HEK293 (cell line): ENCODE results near the gene HES3.

Source experiments
- CTCF ChIA-PET: fragments of 350-600 bp; formaldehyde crosslinking; extraction: SDS; loops from one replicate; lab custom pipeline; 2021; ENCODE audit warnings: antibody characterized with exemption; lab: Yijun Ruan, JAX
- POLR2A ChIA-PET: fragments of 300-600 bp; formaldehyde crosslinking; extraction: SDS; loops from one replicate; lab custom pipeline; 2020; ENCODE audit warnings: antibody characterized with exemption, inconsistent platforms; lab: Yijun Ruan, JAX
- H3K27ac ChIP-seq: fragments of 200-500 bp; sonication (Bioruptor generic); 2 replicates; pipeline ENCODE4 v1.5.1; 2014; ENCODE audit warnings: low read depth, low read length, control low read depth, inconsistent platforms; ENCODE audit errors: extremely low read depth
- H3K36me3 ChIP-seq, 2 experiments: fragments of 200-500 bp in 1 of 2; sonication (Bioruptor generic) in 1 of 2; 1 replicate in 1 of 2; 2 replicates in 1 of 2; pipeline ENCODE4 v1.5.1; 2014 to 2017; ENCODE audit warnings: inconsistent platforms in 2 of 2, low read length in 2 of 2; ENCODE audit not compliant: control insufficient read depth in 2 of 2, insufficient read depth in 1 of 2
- H3K4me1 ChIP-seq: fragments of 200-500 bp; sonication (Bioruptor generic); 2 replicates; pipeline ENCODE4 v1.5.1; 2014; ENCODE audit warnings: mild to moderate bottlenecking, low read length, inconsistent platforms; ENCODE audit not compliant: control insufficient read depth, insufficient read depth
- H3K4me3 ChIP-seq: 2 replicates; pipeline ENCODE4 v1.5.1; 2011; ENCODE audit warnings: low read depth, mild to moderate bottlenecking, control low read depth, low read length, moderate library complexity
- H3K9me3 ChIP-seq: fragments of 200-500 bp; sonication (Bioruptor generic); 2 replicates; pipeline ENCODE4 v1.5.1; 2014; ENCODE audit warnings: low read depth, low read length, inconsistent platforms; ENCODE audit not compliant: control insufficient read depth, insufficient read depth
- FEZF1 ChIP-seq: fragments of 450-650 bp; formaldehyde crosslinking; IDR thresholded peaks from 2 replicates; pipeline ENCODE4 v1.5.1; 2016; ENCODE audit warnings: missing biosample characterization, missing genetic modification characterization
- KLF1 ChIP-seq: fragments of 450-650 bp; formaldehyde crosslinking; IDR thresholded peaks from 2 replicates; pipeline ENCODE4 v1.5.1; 2016; ENCODE audit warnings: missing biosample characterization, missing genetic modification characterization
- KLF16 ChIP-seq: fragments of 450-650 bp; formaldehyde crosslinking; IDR thresholded peaks from 2 replicates; pipeline ENCODE4 v1.5.1; 2017; ENCODE audit warnings: missing biosample characterization, missing genetic modification characterization
- KLF8 ChIP-seq: fragments of 450-650 bp; formaldehyde crosslinking; IDR thresholded peaks from 2 replicates; pipeline ENCODE4 v1.5.1; 2016; ENCODE audit warnings: missing biosample characterization, missing genetic modification characterization
- MZF1 ChIP-seq: fragments of 450-650 bp; formaldehyde crosslinking; IDR thresholded peaks from 2 replicates; pipeline ENCODE4 v1.5.1; 2017; ENCODE audit warnings: missing biosample characterization, missing genetic modification characterization, borderline replicate concordance
- SP2 ChIP-seq: fragments of 450-650 bp; formaldehyde crosslinking; IDR thresholded peaks from 2 replicates; pipeline ENCODE4 v1.5.1; 2016; ENCODE audit warnings: missing biosample characterization, missing genetic modification characterization
- YY1 ChIP-seq: fragments of 450-650 bp; formaldehyde crosslinking; IDR thresholded peaks from 2 replicates; pipeline ENCODE4 v1.5.1; 2018; ENCODE audit warnings: missing biosample characterization, missing genetic modification characterization
- ZBTB21 ChIP-seq: fragments of 450-650 bp; formaldehyde crosslinking; IDR thresholded peaks from 2 replicates; pipeline ENCODE4 v1.5.1; 2017; ENCODE audit warnings: missing biosample characterization, missing genetic modification characterization
- ZBTB8A ChIP-seq: fragments of 450-650 bp; formaldehyde crosslinking; IDR thresholded peaks from 2 replicates; pipeline ENCODE4 v1.5.1; 2016; ENCODE audit warnings: missing biosample characterization, missing genetic modification characterization
- ZFP41 ChIP-seq: fragments of 450-650 bp; formaldehyde crosslinking; IDR thresholded peaks from 2 replicates; pipeline ENCODE4 v1.5.1; 2016; ENCODE audit warnings: missing biosample characterization, missing genetic modification characterization, borderline replicate concordance
- ZNF311 ChIP-seq: fragments of 450-650 bp; formaldehyde crosslinking; IDR thresholded peaks from 2 replicates; pipeline ENCODE4 v1.5.1; 2017; ENCODE audit warnings: missing biosample characterization, missing genetic modification characterization, borderline replicate concordance
- ZNF335 ChIP-seq: fragments of 450-650 bp; formaldehyde crosslinking; conservative IDR thresholded peaks from 2 replicates; pipeline ENCODE4 v1.5.1; 2016; ENCODE audit warnings: missing biosample characterization, missing genetic modification characterization
- ZNF366 ChIP-seq: fragments of 450-650 bp; formaldehyde crosslinking; conservative IDR thresholded peaks from 2 replicates; pipeline ENCODE4 v1.5.1; 2016; ENCODE audit warnings: missing biosample characterization, missing genetic modification characterization
- ZNF416 ChIP-seq: fragments of 450-650 bp; formaldehyde crosslinking; IDR thresholded peaks from 2 replicates; pipeline ENCODE4 v1.5.1; 2016; ENCODE audit warnings: missing biosample characterization, missing genetic modification characterization
- ZNF426 ChIP-seq: fragments of 450-650 bp; formaldehyde crosslinking; IDR thresholded peaks from 2 replicates; pipeline ENCODE4 v1.5.1; 2017; ENCODE audit warnings: missing biosample characterization, missing genetic modification characterization, mild to moderate bottlenecking, inconsistent platforms, moderate library complexity
- ZNF48 ChIP-seq: fragments of 450-650 bp; formaldehyde crosslinking; IDR thresholded peaks from 2 replicates; pipeline ENCODE4 v1.5.1; 2016; ENCODE audit warnings: missing biosample characterization, missing genetic modification characterization
- ZNF514 ChIP-seq: fragments of 450-650 bp; formaldehyde crosslinking; IDR thresholded peaks from 2 replicates; pipeline ENCODE4 v1.5.1; 2016; ENCODE audit warnings: missing biosample characterization, missing genetic modification characterization
- ZNF560 ChIP-seq: fragments of 450-650 bp; formaldehyde crosslinking; IDR thresholded peaks from 2 replicates; pipeline ENCODE4 v1.5.1; 2017; ENCODE audit warnings: missing biosample characterization, missing genetic modification characterization, borderline replicate concordance
- ZNF610 ChIP-seq: fragments of 450-650 bp; formaldehyde crosslinking; IDR thresholded peaks from 2 replicates; pipeline ENCODE4 v1.5.1; 2016; ENCODE audit warnings: missing biosample characterization, missing genetic modification characterization, borderline replicate concordance
- TF ChIP-seq, protein P1 (sequence below): fragments of 450-650 bp; formaldehyde crosslinking; IDR thresholded peaks from 2 replicates; pipeline ENCODE4 v1.5.1; 2016; ENCODE audit warnings: missing biosample characterization, missing genetic modification characterization, borderline replicate concordance

Gene HES3

DNA sequence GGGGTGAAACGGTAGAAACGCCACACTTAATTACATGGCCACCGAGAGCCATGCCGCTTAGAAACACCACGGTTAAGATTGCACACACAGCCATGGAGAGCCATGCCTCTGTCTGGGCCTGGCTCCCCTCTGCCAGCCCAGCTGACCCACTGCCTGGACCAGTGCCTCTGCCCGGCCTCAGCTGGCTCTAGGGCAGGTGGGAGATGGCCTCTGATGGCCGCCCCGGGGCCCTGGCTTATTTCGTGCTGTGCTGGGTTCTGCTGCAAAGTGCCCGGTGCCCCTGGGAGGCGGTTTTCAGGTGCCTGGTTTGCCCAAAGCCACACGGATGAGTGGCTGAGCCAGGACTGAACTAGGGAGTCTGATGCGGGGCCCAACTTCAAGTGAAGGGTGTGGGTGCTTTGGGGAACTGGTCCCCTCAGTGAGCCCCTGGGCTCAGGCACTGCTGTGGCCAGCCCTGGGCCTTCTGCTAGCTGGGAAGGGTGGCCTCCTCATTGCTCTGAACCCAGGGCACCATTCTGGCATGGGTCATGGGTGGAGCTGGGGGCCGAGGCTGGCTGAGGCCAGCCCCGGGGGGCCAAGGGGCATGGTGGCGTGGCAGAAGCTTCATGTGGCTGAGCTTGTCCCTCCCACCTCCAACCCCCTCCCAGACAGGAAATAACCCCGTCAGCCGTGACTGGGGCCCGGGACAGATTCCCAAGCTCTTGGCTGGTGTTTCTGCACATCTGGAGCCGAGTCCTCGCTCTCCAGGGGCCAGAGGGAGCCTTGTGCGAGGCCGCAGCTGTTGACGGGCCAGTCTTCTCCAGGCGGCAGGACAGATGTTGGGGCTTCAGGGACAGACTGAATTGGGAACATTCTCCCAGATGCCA, 18.8 kb downstream of the HES3 start:
- ChIA-PET POLR2A (no interaction called here), CTCF (no interaction called here)
- Histone ChIP-seq H3K36me3 (peaks cover 0 to 16% of the 10 kb centered on the region in 2 experiments; a peak in 1 of 3 replicates), H3K4me1 (0 out of 2 replicates have a peak, but pooled peaks cover 2% of the 10 kb centered on the region), H3K4me3 (no peak overlapping the region), H3K27ac (no peak overlapping the region), H3K9me3 (no peaks in the 10 kb centered on the region)
- TF ChIP-seq YY1 (tag by site-specific recombination) (peak; percentile 29; the same call in 1 of the 2 replicates), ZNF311 (tag by site-specific recombination) (no peak), ZNF335 (peak; percentile 99), ZNF366 (tag by site-specific recombination) (no peak), KLF16 (tag by site-specific recombination) (no peak), ZNF48 (tag by site-specific recombination) (no peak)

DNA sequence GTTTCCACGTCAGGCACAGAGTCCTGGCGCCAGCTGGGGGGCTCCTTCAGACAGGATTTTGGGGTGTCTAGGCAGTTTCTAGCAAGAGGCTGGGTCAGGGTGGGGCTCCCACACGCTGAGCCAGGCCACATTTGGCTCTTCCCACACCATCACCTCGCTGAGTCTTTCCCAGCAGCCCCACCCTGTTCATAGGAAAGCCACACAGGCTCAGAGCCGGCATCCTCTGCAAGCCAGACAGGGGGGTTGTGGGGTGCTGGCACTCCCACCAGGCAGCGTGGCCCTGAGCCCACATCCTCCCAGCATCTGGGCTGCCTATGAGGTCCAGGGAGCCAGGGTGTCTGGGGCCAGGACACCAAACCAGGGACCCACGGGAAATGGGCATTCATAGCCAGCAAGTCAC, 19.7 kb downstream of the HES3 start:
- Histone ChIP-seq H3K36me3 (peaks cover 0 to 16% of the 10 kb centered on the region in 2 experiments; a peak in 1 of 3 replicates), H3K4me3 (no peak overlapping the region), H3K4me1 (0 out of 2 replicates have a peak, but pooled peaks cover 2% of the 10 kb centered on the region), H3K27ac (no peak overlapping the region), H3K9me3 (no peaks in the 10 kb centered on the region)
- TF ChIP-seq KLF1 (no peak), MZF1 (no peak), ZBTB8A (tag by site-specific recombination) (no peak), ZNF560 (tag by site-specific recombination) (no peak), ZFP41 (tag by site-specific recombination) (no peak), ZNF426 (tag by site-specific recombination) (no peak), KLF8 (tag by site-specific recombination) (no peak), ZNF610 (no peak), ZBTB21 (tag by site-specific recombination) (no peak)
- TF ChIP-seq, protein P1, sequence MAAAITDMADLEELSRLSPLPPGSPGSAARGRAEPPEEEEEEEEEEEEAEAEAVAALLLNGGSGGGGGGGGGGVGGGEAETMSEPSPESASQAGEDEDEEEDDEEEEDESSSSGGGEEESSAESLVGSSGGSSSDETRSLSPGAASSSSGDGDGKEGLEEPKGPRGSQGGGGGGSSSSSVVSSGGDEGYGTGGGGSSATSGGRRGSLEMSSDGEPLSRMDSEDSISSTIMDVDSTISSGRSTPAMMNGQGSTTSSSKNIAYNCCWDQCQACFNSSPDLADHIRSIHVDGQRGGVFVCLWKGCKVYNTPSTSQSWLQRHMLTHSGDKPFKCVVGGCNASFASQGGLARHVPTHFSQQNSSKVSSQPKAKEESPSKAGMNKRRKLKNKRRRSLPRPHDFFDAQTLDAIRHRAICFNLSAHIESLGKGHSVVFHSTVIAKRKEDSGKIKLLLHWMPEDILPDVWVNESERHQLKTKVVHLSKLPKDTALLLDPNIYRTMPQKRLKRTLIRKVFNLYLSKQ (tag by site-specific recombination) = no peak
- ChIA-PET POLR2A (no interaction called here), CTCF (no interaction called here)

DNA sequence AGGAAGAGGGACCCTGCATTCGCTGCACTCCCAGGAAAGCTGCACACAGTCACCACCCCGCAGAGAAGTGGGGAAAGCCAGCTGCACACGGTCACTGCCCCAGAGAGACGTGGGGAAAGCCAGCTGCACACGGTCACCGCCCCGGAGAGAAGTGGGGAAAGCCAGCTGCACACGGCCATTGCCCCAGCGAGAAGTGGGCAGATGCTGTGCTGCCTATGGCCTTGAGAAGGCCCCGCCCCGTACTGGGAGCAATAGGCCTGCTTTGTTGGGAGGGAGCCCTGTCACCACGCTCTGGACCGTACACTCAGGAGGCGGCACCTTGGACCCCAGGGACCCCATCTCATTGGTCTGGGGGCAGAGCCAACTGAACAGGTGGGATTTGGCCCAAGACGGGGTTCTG, 21.2 kb downstream of the HES3 start:
- ChIA-PET POLR2A (interaction anchor here (0.6 kb wide), 1 partner anchor 242 kb away, joined by 5 read pairs; no protein-coding TSS in a partner anchor), CTCF (interaction anchor here (1.3 kb wide), 1 partner anchor 26 kb away, joined by 5 read pairs; no protein-coding TSS in a partner anchor)
- peaks cover 6% of the 10 kb centered on the region; the same call in 1 of the 2 replicates for H3K4me1 ChIP-seq
- H3K36me3 ChIP-seq = peaks cover 0 to 16% of the 10 kb centered on the region in 2 experiments; a peak in 1 of 3 replicates
- no peak overlapping the region for H3K4me3 ChIP-seq
- no peaks in the 10 kb centered on the region for H3K9me3 ChIP-seq
- TF ChIP-seq ZNF416 (tag by site-specific recombination) (no peak), FEZF1 (tag by site-specific recombination) (no peak), ZNF514 (tag by site-specific recombination) (no peak), SP2 (tag by site-specific recombination) (peak; percentile 24; the same call in 1 of the 2 replicates)
- H3K27ac ChIP-seq = no peak overlapping the region
